Rectal smooth muscle tissue (tissue), 1 donor: ENCODE results near the gene PGAP1.
"Not testable (repeated sequence)": the region's sequence is repeated elsewhere in the genome, so short reads cannot be mapped to it uniquely, and the experiment has no call there.

Experiments used
- H3K27ac ChIP-seq: one replicate; pipeline ENCODE4 v1.7.0; 2013; ENCODE audit warnings: low read depth, low read length, inconsistent platforms
- H3K27me3 ChIP-seq: one replicate; pipeline ENCODE4 v1.7.0; 2013; ENCODE audit warnings: low read length; ENCODE audit not compliant: control insufficient read depth, insufficient read depth
- H3K36me3 ChIP-seq: one replicate; pipeline ENCODE4 v1.7.0; 2013; ENCODE audit warnings: low read length; ENCODE audit not compliant: control insufficient read depth, insufficient read depth
- H3K4me1 ChIP-seq: one replicate; pipeline ENCODE4 v1.7.0; 2013; ENCODE audit warnings: low read length; ENCODE audit not compliant: control insufficient read depth, insufficient read depth
- H3K4me3 ChIP-seq: one replicate; pipeline ENCODE4 v1.7.0; 2013; ENCODE audit warnings: low read length
- H3K9ac ChIP-seq: one replicate; pipeline ENCODE4 v1.7.0; 2013; ENCODE audit warnings: low read length

The PGAP1 gene

GRCh38 chr2:196914867-196915460, 11.5 kb downstream of the PGAP1 start:
- Histone ChIP-seq H3K27ac (no peak overlapping the region), H3K4me1 (no peaks in the 10 kb centered on the region), H3K36me3 (no peaks in the 10 kb centered on the region), H3K9ac (no peak overlapping the region), H3K27me3 (no peaks in the 10 kb centered on the region), H3K4me3 (no peak overlapping the region)

DNA sequence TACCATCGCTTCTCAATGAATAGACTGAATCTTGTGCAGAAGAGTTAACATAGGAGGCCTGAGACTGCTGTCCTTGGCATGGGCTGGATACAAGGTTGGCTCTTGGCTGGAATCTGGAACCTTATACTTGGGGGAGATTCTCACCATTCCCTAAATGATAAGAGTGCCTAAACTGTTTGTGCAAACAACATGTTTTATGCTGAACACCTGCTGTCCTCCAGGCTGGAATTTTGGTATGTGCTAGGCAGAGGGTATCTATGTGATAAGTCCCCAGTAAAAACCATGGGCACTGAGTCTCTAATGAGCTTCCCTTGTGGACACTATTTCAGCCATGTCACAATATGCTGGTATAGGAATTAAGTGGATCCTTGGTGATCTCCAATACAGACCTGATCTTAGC, 12.8 kb downstream of the PGAP1 start:
- Histone ChIP-seq H3K36me3 (no peaks in the 10 kb centered on the region), H3K4me3 (no peak overlapping the region)

GRCh38 chr2:196905365-196905764, 21.1 kb downstream of the PGAP1 start:
- H3K4me3 ChIP-seq, H3K36me3 ChIP-seq, H3K4me1 ChIP-seq: not testable (repeated sequence)

More for the DNA sequence above, 12.8 kb downstream of the PGAP1 start:
- Histone ChIP-seq H3K27me3 (no peaks in the 10 kb centered on the region), H3K4me1 (no peaks in the 10 kb centered on the region), H3K27ac (no peak overlapping the region), H3K9ac (no peak overlapping the region)

DNA sequence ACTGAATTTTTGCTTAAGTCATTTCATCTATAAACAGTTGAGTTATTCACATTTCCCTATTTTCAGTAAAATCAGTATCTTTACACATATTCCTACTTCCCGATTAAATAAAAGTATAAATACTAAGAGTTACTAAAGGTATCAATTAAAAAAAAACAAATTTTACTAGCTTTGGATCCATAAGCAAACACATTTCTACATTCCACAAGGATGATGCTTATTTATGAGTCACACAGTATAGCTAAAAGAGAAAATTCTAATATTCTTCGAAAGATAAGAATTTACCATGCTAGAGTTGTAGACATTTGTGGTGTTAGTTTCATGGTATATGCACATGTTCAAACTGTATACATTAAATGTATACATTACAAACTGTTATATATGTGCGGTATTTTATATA, 23.7 kb downstream of the PGAP1 start:
- Histone ChIP-seq H3K36me3 (no peaks in the 10 kb centered on the region), H3K9ac (no peak overlapping the region), H3K27me3 (no peaks in the 10 kb centered on the region), H3K27ac (no peak overlapping the region), H3K4me1 (no peaks in the 10 kb centered on the region), H3K4me3 (no peak overlapping the region)

More at GRCh38 chr2:196905365-196905764, 21.1 kb downstream of the PGAP1 start:
- H3K27me3 ChIP-seq, H3K27ac ChIP-seq, H3K9ac ChIP-seq: not testable (repeated sequence)

DNA sequence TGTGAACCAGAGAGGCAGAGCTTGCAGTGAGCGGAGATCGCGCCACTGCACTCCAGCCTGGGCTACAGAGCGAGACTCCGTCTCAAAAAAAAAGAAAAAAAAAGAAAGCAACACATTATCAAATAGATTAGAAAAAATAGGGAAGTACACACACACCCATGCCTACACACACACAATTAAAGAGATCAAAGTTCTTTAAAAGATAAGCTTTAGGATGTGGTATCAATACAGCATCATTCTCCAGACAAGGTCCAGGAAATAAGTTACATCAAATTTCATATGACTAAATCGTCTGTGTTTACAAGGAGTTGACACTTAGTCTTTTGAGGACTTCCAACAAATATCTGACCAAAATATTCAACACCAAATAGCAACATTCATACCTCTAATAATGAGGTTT, 25.7 kb downstream of the PGAP1 start:
- no peaks in the 10 kb centered on the region for H3K27me3 ChIP-seq
- no peaks in the 10 kb centered on the region for H3K36me3 ChIP-seq

GRCh38 chr2:196899976-196900375, 26.5 kb downstream of the PGAP1 start:
- no peak overlapping the region for H3K4me3 ChIP-seq
- H3K9ac ChIP-seq: no peak overlapping the region
- H3K27ac ChIP-seq: no peak overlapping the region
- H3K27me3 ChIP-seq: no peaks in the 10 kb centered on the region
- no peaks in the 10 kb centered on the region for H3K4me1 ChIP-seq
- no peaks in the 10 kb centered on the region for H3K36me3 ChIP-seq

More for the DNA sequence above, 25.7 kb downstream of the PGAP1 start:
- no peaks in the 10 kb centered on the region for H3K4me1 ChIP-seq
- H3K4me3 ChIP-seq: no peak overlapping the region
- H3K27ac ChIP-seq: no peak overlapping the region
- no peak overlapping the region for H3K9ac ChIP-seq

- H3K9ac ChIP-seq: no peak overlapping the region
- no peak overlapping the region for H3K4me3 ChIP-seq
- H3K36me3 ChIP-seq: no peaks in the 10 kb centered on the region
- H3K4me1 ChIP-seq: no peaks in the 10 kb centered on the region
- no peaks in the 10 kb centered on the region for H3K27me3 ChIP-seq
- H3K27ac ChIP-seq: no peak overlapping the region
Observed at GRCh38 chr2:196891136-196891535, 35.4 kb downstream of the PGAP1 start.

- Histone ChIP-seq H3K27ac (no peak overlapping the region), H3K4me3 (no peak overlapping the region), H3K36me3 (no peaks in the 10 kb centered on the region), H3K27me3 (no peaks in the 10 kb centered on the region), H3K4me1 (no peaks in the 10 kb centered on the region), H3K9ac (no peak overlapping the region)
Observed at GRCh38 chr2:196887431-196887830, 39.1 kb downstream of the PGAP1 start.

GRCh38 chr2:196884368-196884767, 42.1 kb downstream of the PGAP1 start:
- H3K4me3 ChIP-seq: no peak overlapping the region
- no peaks in the 10 kb centered on the region for H3K36me3 ChIP-seq
- H3K27me3 ChIP-seq: no peaks in the 10 kb centered on the region
- H3K9ac ChIP-seq: no peak overlapping the region
- no peak overlapping the region for H3K27ac ChIP-seq
- no peaks in the 10 kb centered on the region for H3K4me1 ChIP-seq

GRCh38 chr2:196876364-196876763, 50.1 kb downstream of the PGAP1 start:
- Histone ChIP-seq H3K27me3 (no peaks in the 10 kb centered on the region), H3K9ac (no peak overlapping the region), H3K27ac (no peak overlapping the region), H3K4me3 (no peak overlapping the region), H3K36me3 (no peaks in the 10 kb centered on the region), H3K4me1 (no peaks in the 10 kb centered on the region)

DNA sequence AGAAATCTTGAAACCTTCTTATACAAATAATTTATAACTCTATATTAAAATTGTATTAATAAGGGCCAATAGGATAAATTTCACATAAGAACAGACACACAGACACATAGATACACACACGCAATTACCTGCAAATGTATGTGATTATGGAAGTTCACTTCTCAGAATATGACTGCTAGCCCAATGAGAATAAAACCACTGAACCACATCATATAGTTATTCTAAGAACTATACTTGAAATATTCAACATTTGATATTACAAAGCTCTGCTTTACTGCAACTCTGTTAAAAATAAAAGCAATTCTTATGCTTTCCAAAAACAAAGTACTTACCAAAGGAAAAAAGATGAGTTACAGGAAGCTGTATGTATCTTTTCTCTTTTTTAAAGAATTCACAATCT, 51.1 kb downstream of the PGAP1 start:
- H3K36me3 ChIP-seq: no peaks in the 10 kb centered on the region

GRCh38 chr2:196873511-196873910, 53.0 kb downstream of the PGAP1 start:
- Histone ChIP-seq H3K27me3 (no peaks in the 10 kb centered on the region), H3K4me3 (no peak overlapping the region), H3K27ac (no peak overlapping the region), H3K9ac (no peak overlapping the region), H3K4me1 (no peaks in the 10 kb centered on the region), H3K36me3 (no peaks in the 10 kb centered on the region)

More for the DNA sequence above, 51.1 kb downstream of the PGAP1 start:
- H3K27me3 ChIP-seq: no peaks in the 10 kb centered on the region
- no peak overlapping the region for H3K9ac ChIP-seq
- H3K4me3 ChIP-seq: no peak overlapping the region
- no peaks in the 10 kb centered on the region for H3K4me1 ChIP-seq
- no peak overlapping the region for H3K27ac ChIP-seq

DNA sequence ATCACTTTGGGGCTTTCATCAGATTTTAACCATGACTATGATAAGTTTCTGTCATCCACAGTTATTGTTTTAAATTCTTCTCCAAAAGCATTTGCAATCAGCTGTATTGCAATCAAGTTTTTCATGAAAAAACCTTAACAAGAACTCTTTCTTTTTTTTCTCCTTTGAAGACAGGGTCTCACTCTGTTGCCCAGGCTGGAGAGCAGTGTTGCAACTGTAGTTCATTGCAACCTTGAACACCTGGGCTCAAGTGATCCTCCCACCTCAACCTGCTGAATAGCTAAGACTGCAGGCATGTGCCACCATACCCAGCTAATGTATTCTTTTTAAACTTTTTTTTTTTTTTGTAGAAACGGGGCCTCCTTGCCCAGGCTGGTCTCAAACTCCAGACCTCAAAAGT, 71.9 kb downstream of the PGAP1 start:
- H3K27me3 ChIP-seq: no peaks in the 10 kb centered on the region
- H3K4me3 ChIP-seq: no peak overlapping the region
- no peaks in the 10 kb centered on the region for H3K4me1 ChIP-seq
- H3K9ac ChIP-seq: no peak overlapping the region
- H3K36me3 ChIP-seq: no peaks in the 10 kb centered on the region
- H3K27ac ChIP-seq: no peak overlapping the region
